Ectodermal cell (in vitro differentiated cells): ENCODE results near the gene RASGEF1C.

Source experiments
- H3K27ac ChIP-seq: 2 replicates; pipeline ENCODE4 v1.7.0; 2013; ENCODE audit warnings: mild to moderate bottlenecking, low read depth, low read length; ENCODE audit not compliant: insufficient read depth, poor library complexity, severe bottlenecking
- H3K27me3 ChIP-seq: 2 replicates; pipeline ENCODE4 v1.7.0; 2013; ENCODE audit warnings: mild to moderate bottlenecking, low read length; ENCODE audit not compliant: insufficient read depth, control insufficient read depth, poor library complexity, severe bottlenecking
- H3K36me3 ChIP-seq: one replicate; pipeline ENCODE4 v1.7.0; 2013; ENCODE audit warnings: low read length; ENCODE audit not compliant: control insufficient read depth, insufficient read depth
- H3K4me1 ChIP-seq: one replicate; pipeline ENCODE4 v1.7.0; 2013; ENCODE audit warnings: low read length; ENCODE audit not compliant: control insufficient read depth, insufficient read depth
- H3K4me3 ChIP-seq: 2 replicates; pipeline ENCODE4 v1.7.0; 2013; ENCODE audit warnings: low read depth, low read length, control low read depth; ENCODE audit not compliant: insufficient read depth
- H3K9me3 ChIP-seq: 2 replicates; pipeline ENCODE4 v1.7.0; 2013; ENCODE audit warnings: mild to moderate bottlenecking, low read length, moderate library complexity; ENCODE audit not compliant: control insufficient read depth
- WGBS, 2 experiments: methylation state at CpG; one replicate each; pipeline ENCODE4 v1.1.7; 2013; ENCODE audit warnings: missing lambda C conversion rate in 2 of 2; 5-methylcytosine and 5-hydroxymethylcytosine counted together

Gene RASGEF1C

DNA sequence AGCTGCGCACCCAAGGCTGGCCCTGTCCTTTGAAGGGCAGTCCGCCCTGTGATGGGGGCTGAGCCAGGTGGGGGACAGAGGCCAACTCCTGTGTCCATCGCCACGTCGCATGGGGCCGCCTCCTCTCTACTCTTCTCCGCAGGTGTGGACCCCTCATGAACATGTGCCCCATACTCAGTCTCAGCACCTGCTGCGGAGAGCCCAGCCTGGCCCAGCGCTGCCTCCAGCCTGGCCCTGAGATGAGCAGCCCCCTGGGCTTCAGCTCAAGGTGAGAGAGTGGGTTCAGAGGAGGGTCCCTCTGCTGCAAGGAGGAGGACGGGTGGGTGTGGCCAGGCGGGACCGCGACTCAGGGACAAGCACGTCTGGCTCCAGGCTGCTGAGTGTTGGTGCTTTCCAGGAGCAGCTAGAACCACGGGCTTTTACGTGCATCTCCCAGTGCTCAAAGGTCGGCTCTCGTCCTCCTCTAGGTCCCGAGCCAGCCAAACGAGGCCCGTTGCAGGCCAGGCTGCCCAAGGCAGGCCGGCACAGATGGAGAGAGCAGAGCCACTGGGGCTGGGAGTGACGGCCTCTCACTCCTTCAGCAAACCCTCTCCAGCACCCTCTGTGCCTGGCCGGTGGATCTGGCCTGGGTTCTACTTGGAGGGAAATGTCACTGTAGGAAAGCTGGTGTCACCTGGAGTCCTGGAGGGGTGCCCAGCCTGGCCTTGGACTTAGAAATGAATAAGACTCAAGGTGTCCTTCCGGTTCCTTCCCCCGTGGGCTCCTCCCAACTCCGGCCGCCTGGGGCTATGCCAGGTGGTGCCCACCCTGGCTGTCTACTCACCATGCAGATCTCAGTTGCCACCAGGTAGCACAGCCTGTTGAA, 88.5 kb downstream of the RASGEF1C start:
- WGBS, 2 experiments, result 90 to 92% methylated on average over 28 of the region's 28 CpGs
- H3K36me3 ChIP-seq, result no peaks in the 10 kb centered on the region
- peaks cover 6% of the 10 kb centered on the region for H3K4me1 ChIP-seq
- no peaks in the 10 kb centered on the region for H3K27me3 ChIP-seq
- no peaks in the 10 kb centered on the region for H3K9me3 ChIP-seq
- H3K4me3 ChIP-seq, result no peak overlapping the region
- no peak overlapping the region for H3K27ac ChIP-seq

DNA sequence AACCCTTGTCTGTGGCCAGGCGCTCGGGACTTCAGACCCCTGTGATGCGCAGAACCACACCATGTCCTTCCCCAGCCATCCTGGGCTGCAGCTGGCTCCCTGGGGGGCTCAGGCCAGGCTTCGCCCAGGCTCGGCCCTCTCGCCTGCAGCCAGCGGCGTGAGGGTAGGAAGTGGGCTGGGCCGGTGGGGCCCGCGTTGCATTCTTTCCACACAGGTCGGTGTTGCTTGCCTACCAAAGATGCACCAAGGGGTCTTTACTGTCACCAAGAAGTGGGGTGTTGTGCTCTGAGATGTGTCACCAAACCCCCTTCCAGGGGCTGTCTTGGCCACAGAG, 89.1 kb downstream of the RASGEF1C start:
- H3K27ac ChIP-seq, result no peak overlapping the region
- no peaks in the 10 kb centered on the region for H3K9me3 ChIP-seq
- WGBS, 2 experiments, result 94% methylated on average over 12 of the region's 12 CpGs

DNA sequence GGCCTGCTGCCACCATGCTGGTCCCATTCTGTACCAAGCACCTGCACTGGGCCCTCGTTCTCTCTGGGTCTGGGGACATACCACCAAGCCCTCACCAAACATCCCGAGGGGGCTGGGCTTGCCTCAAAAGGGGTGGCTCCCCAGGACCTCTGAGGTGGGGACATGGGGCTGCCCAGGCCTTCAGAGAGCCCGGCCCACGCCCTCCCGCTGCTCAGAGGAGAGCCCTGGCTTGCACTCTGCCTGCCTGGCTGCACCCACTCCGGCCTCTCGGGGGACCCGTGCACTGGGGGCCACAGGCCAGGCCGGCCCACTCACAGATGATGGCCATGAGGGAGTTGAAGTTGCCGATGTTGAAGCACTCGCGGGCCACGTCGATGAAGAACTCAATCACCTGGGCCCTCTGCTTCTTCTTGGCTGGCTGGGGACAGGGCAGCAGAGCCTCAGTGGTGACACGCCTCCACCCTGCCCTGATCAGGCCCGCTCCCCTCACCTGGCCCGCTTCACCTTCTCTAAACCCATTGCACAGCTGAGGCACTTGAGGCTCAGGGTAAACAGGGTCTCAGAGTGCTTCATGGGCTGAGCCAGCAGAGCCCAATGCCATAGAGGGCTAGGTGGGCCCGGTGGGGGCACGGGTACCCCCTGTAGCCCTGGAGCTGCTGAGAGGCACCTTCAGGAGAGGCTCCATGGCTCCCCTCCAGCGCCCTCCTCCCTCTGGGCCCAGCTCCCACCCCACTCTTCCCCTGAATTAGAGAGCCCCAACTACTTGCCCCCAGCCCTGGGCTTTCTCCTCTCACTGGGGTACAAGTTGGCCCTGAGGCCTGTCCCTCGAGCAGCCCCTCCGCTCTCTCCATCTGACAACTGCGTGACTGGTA, 89.7 kb downstream of the RASGEF1C start:
- peaks cover 6% of the 10 kb centered on the region for H3K4me1 ChIP-seq
- 92% methylated on average over 23 of the region's 23 CpGs for WGBS, 2 experiments
- no peak overlapping the region for H3K4me3 ChIP-seq
- no peak overlapping the region for H3K27ac ChIP-seq
- no peaks in the 10 kb centered on the region for H3K9me3 ChIP-seq
- no peaks in the 10 kb centered on the region for H3K27me3 ChIP-seq
- no peaks in the 10 kb centered on the region for H3K36me3 ChIP-seq

More for the DNA sequence above, 89.1 kb downstream of the RASGEF1C start:
- Histone ChIP-seq H3K4me3 (no peak overlapping the region), H3K27me3 (no peaks in the 10 kb centered on the region), H3K4me1 (peaks cover 6% of the 10 kb centered on the region), H3K36me3 (no peaks in the 10 kb centered on the region)

DNA sequence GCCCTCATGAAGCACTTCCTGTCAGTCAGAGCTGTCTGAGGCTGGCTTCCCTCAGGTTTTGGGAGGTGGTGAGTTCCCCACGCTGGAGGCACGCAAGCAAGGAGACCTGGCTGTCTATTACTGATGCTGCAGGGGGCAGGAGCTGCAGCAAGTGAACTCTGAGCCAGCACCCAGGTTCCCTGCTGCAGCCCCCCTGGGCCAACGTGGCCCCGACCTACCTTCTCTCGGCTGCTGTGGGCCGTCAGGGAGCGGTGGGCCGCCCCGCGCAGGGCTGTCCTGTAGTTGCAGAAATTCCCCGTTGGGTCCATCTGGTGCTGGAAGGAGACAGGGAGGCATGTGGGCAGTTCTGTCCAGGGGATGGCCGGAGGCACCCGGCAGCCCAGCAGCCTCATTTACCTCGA, 90.6 kb downstream of the RASGEF1C start:
- no peaks in the 10 kb centered on the region for H3K27me3 ChIP-seq
- H3K4me3 ChIP-seq, result no peak overlapping the region
- peaks cover 6% of the 10 kb centered on the region for H3K4me1 ChIP-seq
- WGBS, 2 experiments, result 93% methylated on average over 14 of the region's 14 CpGs
- H3K27ac ChIP-seq, result no peak overlapping the region
- H3K36me3 ChIP-seq, result no peaks in the 10 kb centered on the region
- no peaks in the 10 kb centered on the region for H3K9me3 ChIP-seq

DNA sequence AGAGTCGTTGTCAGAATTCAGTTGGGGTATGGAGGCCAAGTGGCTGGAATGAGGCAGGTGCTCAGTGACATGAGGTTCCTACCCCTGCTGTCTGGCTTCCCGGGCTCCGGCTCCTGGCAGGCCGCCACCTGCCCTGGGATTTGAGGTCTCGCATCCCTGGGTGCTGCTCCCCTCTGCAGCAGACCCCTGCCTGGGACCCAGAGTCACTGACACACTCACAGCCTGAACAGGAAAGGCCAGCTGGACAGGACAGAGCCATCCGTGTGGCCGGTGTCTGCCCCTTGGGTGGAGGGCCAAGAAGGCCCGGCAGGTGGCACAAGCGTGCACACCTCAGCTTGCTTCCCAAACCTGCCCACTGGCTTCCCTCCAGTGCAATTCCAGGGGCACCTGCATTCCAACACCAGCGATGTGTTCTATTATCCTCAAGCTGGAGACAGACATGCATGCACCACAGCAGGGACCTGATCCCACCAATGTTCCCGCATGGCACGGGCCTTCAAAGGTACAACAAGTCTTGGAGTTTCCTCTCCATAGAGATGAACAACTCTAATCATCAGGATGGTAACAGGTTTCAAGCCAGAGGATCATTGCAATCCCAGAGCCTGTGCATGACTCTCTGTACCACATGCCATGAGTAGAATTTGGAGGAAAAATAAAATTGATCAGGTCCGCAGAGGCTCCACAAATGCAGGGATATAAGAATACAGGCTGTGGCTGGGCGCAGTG, 91.8 kb downstream of the RASGEF1C start:
- Histone ChIP-seq H3K27me3 (no peaks in the 10 kb centered on the region), H3K27ac (no peak overlapping the region), H3K4me1 (peaks cover 6% of the 10 kb centered on the region), H3K9me3 (no peaks in the 10 kb centered on the region), H3K4me3 (no peak overlapping the region), H3K36me3 (no peaks in the 10 kb centered on the region)
- WGBS, 2 experiments, result 92 to 93% methylated on average over 14 of the region's 14 CpGs

DNA sequence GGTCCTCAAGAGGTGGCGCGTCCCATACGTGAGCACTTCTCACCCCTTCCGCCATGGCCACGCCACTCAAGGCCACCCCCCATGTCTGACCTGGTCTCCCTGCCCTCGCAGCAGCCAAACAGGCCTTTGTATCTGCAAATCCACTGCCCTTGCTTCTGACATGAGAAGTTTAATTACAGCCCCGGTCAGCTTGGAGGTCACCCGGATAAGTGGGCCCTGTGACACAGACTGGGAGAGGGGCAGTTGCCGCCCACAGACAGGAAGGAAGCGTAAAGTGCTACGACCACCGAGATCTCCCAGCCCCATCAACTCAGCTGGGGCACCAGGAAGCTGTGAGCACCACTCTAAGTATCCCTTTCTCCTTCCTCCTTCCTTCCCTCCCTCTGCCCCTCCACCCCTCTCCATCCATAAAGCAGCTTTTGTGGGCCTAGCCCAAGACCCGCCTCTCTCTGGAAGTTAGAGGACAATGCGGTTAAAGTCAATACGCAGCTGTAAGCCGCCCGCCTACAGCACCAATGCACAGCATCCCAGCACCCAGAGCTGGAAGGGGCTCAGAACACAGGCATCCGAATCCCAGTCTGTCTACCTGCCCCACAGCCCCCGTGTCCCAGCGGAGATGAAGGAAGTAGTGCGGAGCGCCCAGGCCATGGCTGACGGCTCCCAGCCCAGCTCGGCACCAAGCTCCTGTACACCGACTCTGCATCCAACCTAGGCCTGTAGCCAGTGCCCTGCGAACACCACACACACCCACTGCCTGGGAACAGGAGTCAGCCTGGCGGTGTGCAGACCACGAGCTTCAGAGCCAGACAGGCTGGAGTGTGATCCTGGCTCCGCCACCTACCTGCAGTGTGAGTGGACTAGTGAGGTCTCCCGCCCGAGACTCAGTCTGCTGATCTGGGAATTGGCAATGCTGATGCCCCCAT, 92.7 kb downstream of the RASGEF1C start:
- Histone ChIP-seq H3K27ac (no peak overlapping the region), H3K27me3 (no peaks in the 10 kb centered on the region), H3K4me1 (peaks cover 6% of the 10 kb centered on the region), H3K4me3 (no peak overlapping the region), H3K36me3 (no peaks in the 10 kb centered on the region), H3K9me3 (no peaks in the 10 kb centered on the region)
- 87% methylated on average over 31 of the region's 31 CpGs for WGBS, 2 experiments

DNA sequence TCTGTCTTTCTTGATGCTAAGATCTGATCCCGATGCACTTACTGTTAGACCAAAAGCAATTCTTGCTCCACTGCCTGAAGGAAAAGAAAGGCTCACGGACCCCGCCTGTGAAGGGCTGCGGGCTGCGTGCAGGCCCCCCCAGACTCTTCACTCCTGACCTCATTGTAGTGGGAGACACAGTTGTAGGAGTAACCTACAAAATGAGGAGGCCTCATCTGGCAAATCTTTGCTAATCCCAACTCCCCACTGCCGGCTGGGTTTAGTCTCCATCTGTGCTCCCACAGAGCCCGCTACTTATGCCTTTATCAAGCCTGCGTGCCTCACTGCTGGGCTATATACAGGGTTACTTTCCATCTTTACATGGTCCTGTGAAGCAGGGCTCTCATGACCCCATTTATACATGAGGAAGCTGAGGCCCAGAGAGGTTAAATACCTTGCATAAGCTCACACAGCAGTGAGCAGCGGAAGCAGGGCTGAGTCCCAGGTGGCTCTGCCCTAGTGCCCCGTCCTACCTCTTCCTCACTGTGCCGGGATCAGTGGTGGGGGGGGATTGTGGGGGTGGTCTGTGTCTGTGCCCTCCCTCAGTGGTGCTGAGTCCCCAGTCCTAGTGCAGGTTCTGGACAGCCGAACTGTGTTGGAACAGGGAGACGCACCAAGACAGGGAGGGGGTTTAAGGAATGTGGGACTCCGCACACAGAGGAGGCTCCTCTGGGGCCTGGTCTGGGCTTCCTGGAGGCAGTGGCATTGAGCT, 93.5 kb downstream of the RASGEF1C start:
- WGBS, 2 experiments, result 91 to 93% methylated on average over 14 of the region's 14 CpGs
- Histone ChIP-seq H3K4me3 (no peak overlapping the region), H3K27ac (no peak overlapping the region)

DNA sequence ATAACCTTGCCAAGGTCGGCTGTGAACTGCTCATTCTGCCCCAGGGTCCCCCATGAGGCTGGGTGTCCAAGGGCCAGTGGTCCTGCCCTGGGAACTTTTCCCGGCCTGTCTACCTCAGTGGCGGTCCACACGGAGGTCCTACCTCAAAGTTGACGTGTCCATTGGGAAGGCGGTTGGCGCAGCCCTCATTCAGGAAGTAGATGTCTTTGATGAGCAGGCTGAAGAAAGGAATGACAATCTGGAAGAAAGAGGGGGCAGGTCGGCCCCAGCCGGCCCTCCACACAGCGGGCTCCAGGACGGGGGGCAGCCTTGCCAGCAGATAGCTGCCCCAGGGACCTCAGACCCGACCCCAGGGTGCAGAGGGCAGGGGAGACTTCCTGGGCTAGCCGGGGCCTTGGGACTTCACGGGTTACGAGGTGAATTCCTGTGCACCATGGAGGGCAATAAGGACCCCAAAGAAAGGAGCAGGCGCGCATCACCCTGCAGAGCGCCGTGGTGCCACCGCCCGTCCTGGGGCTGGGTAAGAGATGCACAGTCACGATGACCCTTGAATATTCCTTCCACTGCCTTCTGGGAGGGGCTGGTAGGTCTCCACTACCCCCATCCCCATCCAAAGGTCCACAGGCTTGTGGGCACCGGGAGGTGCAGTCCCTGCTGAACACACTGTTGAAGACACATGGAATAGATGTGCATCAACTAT, 94.6 kb downstream of the RASGEF1C start:
- H3K27me3 ChIP-seq, result no peaks in the 10 kb centered on the region
- no peaks in the 10 kb centered on the region for H3K36me3 ChIP-seq
- 94 to 95% methylated on average over 23 of the region's 23 CpGs for WGBS, 2 experiments
- peaks cover 6% of the 10 kb centered on the region for H3K4me1 ChIP-seq
- H3K4me3 ChIP-seq, result no peak overlapping the region
- no peak overlapping the region for H3K27ac ChIP-seq
- H3K9me3 ChIP-seq, result no peaks in the 10 kb centered on the region

More for the DNA sequence above, 93.5 kb downstream of the RASGEF1C start:
- no peaks in the 10 kb centered on the region for H3K9me3 ChIP-seq
- H3K36me3 ChIP-seq, result no peaks in the 10 kb centered on the region
- peaks cover 6% of the 10 kb centered on the region for H3K4me1 ChIP-seq
- no peaks in the 10 kb centered on the region for H3K27me3 ChIP-seq
